ENCODE data around the gene CDH7. TPM values are rescaled to one million over a fixed set of nuclear protein-coding genes. Genes with fewer than 3 reads are reported as not detected.

Gene CDH7
- total and polyA plus RNA-seq, 2 of the 13 experiments (the other 11 are each of a cell fraction or from before 2014, with no cell fraction given), result not detected

GRCh38 chr18:65924904-65925303, 174.1 kb downstream of the CDH7 start:
- BruUV-seq (replicated peaks), result no TSS peak

GRCh38 chr18:65934874-65935273, 184.1 kb downstream of the CDH7 start:
- no TSS peak for BruUV-seq (replicated peaks)
- FAIRE-seq, result no peak
- Histone ChIP-seq H3K9ac (ENCODE audit: insufficient read depth, low read depth, low read length) (no peak overlapping the region), H3K27ac (ENCODE audit: extremely low read length, insufficient read depth, low read length) (no peak overlapping the region), H3K9me3 (ENCODE audit: low read length) (no peaks in the 10 kb centered on the region), H4K20me1 (ENCODE audit: insufficient read depth, low read length) (no peaks in the 10 kb centered on the region), H3K79me2 (ENCODE audit: insufficient read depth, low read length) (no peaks in the 10 kb centered on the region), H3K36me3 (replicated peaks in 1 of 2; ENCODE audit: control insufficient read depth in 1 of 2, insufficient read depth in 2 of 2, low read length in 2 of 2) (no peaks in the 10 kb centered on the region), H2AFZ (ENCODE audit: low read length) (no peak overlapping the region), H3K4me2 (ENCODE audit: low read depth, low read length) (no peak overlapping the region), H3K4me3 (replicated peaks in 1 of 3; ENCODE audit: insufficient read depth in 1 of 3, low read depth in 2 of 3, low read length in 3 of 3) (no peak overlapping the region), H3K4me1 (ENCODE audit: insufficient read depth, low read length) (no peaks in the 10 kb centered on the region), H3K27me3 (ENCODE audit: control insufficient read depth in 1 of 2, insufficient read depth in 2 of 2, low read length in 2 of 2) (no peaks in the 10 kb centered on the region)
- POLR2A ChIA-PET, result no interaction called here
- in situ Hi-C loops (cut with HindIII; ENCODE audit: extremely low pct_ligation_motif_present, low pct_unique_long_range_greater_than_20kb), result no loop called here
- ATAC-seq, result no peak
- CTCF ChIA-PET (ENCODE audit: low intra/inter-chr PET ratio, low total read pairs), result no interaction called here
- intact Hi-C loops (cut with micrococcal nuclease; ENCODE audit: unreplicated experiment), result no loop called here
- WGBS (ENCODE audit: low lambda C conversion rate), result 6% methylated on average over 1 of the region's 2 CpGs
- TF ChIP-seq NPAS2 (CRISPR knock-in tag; IDR thresholded peaks at IDR 0.05; ENCODE audit: borderline replicate concordance), result no peak
- TF ChIP-seq ZNF879 (CRISPR knock-in tag; IDR thresholded peaks at IDR 0.05), result no peak
- TF ChIP-seq DDIT3 (CRISPR knock-in tag; IDR thresholded peaks at IDR 0.05), result no peak
- no peak for DNase-seq (ENCODE audit: low spot score)

More at GRCh38 chr18:65924904-65925303, 174.1 kb downstream of the CDH7 start:
- no peaks in the 10 kb centered on the region for H3K36me3 ChIP-seq (replicated peaks in 1 of 2; ENCODE audit: control insufficient read depth in 1 of 2, insufficient read depth in 2 of 2, low read length in 2 of 2)
- no peak overlapping the region for H3K4me3 ChIP-seq (replicated peaks in 1 of 3; ENCODE audit: insufficient read depth in 1 of 3, low read depth in 2 of 3, low read length in 3 of 3)
- DNase-seq (ENCODE audit: low spot score) (no peak), FAIRE-seq (no peak), ATAC-seq (no peak)
- H3K9me3 ChIP-seq (ENCODE audit: low read length), result no peaks in the 10 kb centered on the region
- no peaks in the 10 kb centered on the region for H4K20me1 ChIP-seq (ENCODE audit: insufficient read depth, low read length)
- 15% methylated on average over 3 of the region's 3 CpGs for WGBS (ENCODE audit: low lambda C conversion rate)
- H3K4me2 ChIP-seq (ENCODE audit: low read depth, low read length), result no peak overlapping the region
- H3K4me1 ChIP-seq (ENCODE audit: insufficient read depth, low read length), result no peaks in the 10 kb centered on the region
- ChIA-PET CTCF (ENCODE audit: low intra/inter-chr PET ratio, low total read pairs) (no interaction called here), POLR2A (no interaction called here)
- H2AFZ ChIP-seq (ENCODE audit: low read length), result no peak overlapping the region
- no peaks in the 10 kb centered on the region for H3K79me2 ChIP-seq (ENCODE audit: insufficient read depth, low read length)
- no peak overlapping the region for H3K9ac ChIP-seq (ENCODE audit: insufficient read depth, low read depth, low read length)
- intact Hi-C loops (cut with micrococcal nuclease; ENCODE audit: unreplicated experiment) (no loop called here), in situ Hi-C loops (cut with HindIII; ENCODE audit: extremely low pct_ligation_motif_present, low pct_unique_long_range_greater_than_20kb) (no loop called here)
- no peaks in the 10 kb centered on the region for H3K27me3 ChIP-seq (ENCODE audit: control insufficient read depth in 1 of 2, insufficient read depth in 2 of 2, low read length in 2 of 2)
- TF ChIP-seq EED (CRISPR knock-in tag; IDR thresholded peaks at IDR 0.05), result no peak
- H3K27ac ChIP-seq (ENCODE audit: extremely low read length, insufficient read depth, low read length), result no peak overlapping the region

Measured in HepG2 (cell line).